HG02884 (cell line): ENCODE measurements around the gene RFTN1.
A peak's percentile ranks its signal among the peaks of the same experiment; 100 is the strongest.

ENCODE experiments used
- ATAC-seq: cut with Tn5 transposase; IDR thresholded peaks from one replicate; pipeline ENCODE4 v1.9.1; 2021; ENCODE audit warnings: mild to moderate bottlenecking, moderate library complexity; ENCODE audit not compliant: unreplicated experiment

The RFTN1 gene, protein sequence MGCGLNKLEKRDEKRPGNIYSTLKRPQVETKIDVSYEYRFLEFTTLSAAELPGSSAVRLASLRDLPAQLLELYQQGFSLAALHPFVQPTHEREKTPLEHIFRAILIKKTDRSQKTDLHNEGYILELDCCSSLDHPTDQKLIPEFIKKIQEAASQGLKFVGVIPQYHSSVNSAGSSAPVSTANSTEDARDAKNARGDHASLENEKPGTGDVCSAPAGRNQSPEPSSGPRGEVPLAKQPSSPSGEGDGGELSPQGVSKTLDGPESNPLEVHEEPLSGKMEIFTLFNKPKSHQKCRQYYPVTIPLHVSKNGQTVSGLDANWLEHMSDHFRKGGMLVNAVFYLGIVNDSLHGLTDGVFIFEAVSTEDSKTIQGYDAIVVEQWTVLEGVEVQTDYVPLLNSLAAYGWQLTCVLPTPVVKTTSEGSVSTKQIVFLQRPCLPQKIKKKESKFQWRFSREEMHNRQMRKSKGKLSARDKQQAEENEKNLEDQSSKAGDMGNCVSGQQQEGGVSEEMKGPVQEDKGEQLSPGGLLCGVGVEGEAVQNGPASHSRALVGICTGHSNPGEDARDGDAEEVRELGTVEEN

DNA sequence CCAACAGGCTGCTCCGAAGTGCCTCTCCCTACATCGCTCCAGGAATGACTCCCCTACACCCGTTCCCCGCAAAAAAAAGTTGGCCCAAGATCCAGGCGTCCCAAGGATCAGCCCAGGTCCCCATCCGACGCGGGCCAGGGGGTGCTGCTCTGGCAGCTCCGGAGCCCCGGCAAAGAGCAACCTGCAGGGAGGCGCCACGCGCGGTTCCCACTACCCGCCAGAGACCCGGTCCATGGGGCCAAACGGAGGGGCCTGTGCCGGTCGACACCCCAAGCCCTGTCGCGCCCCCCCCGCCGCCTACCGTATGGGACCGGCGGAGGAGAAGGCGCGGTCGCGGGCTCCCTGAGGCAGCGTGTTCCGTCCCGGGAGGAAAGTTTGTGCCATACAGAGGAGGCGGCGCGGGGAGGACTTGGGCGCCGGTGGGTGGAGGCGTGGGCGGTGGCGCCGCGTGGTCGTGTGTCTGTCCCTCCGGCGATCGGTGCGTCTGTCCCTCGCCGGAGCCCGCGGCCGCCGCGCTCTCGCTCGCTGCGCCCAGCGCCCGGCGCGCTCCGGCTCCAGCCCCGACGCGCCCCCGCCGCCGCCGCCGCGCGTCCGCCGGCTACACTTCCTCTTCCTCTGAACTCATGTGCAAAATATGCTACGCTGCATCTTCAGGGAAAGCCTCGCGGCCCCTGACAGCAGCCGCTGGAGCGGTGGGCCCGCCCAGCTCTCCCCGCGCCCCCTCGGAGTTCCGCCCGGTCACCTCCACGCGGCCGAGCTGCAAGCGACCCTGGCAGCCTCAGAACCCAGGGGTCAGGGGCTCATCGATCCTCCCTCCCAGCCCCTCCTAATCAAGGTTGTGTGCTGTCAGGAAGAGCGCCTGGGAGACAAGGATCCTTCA, at the start of gene RFTN1:
RFTN1 (minus strand) TSS at position 559 of the 880 bp plus-strand sequence. CDS start 19,830 bp downstream, outside the sequence.
- no peak for ATAC-seq

- no peak for ATAC-seq
Observed at GRCh38 chr3:16559653-16560365, 46.3 kb upstream of the RFTN1 start.

GRCh38 chr3:16554126-16554525, 40.6 kb upstream of the RFTN1 start:
- ATAC-seq = no peak

DNA sequence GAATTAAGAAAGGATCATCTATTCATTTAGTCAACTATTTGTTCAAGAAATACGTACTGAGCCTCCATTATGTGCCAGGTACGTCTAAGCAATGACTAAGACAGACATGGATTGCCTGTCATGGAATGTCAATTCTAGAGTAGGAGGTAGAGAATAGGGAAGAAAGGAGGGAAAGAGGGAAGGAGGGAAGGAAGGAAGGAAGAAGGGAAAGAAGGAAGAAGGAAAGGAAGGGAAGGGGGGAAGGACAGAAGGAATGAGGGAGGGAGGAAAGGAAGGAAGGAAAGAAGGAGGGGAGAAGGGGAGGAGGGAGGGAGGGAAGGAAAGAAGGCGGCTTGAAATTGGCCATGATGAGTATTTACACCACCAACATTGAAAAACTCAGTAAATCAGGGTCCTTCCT, 39.3 kb upstream of the RFTN1 start:
- ATAC-seq = no peak

DNA sequence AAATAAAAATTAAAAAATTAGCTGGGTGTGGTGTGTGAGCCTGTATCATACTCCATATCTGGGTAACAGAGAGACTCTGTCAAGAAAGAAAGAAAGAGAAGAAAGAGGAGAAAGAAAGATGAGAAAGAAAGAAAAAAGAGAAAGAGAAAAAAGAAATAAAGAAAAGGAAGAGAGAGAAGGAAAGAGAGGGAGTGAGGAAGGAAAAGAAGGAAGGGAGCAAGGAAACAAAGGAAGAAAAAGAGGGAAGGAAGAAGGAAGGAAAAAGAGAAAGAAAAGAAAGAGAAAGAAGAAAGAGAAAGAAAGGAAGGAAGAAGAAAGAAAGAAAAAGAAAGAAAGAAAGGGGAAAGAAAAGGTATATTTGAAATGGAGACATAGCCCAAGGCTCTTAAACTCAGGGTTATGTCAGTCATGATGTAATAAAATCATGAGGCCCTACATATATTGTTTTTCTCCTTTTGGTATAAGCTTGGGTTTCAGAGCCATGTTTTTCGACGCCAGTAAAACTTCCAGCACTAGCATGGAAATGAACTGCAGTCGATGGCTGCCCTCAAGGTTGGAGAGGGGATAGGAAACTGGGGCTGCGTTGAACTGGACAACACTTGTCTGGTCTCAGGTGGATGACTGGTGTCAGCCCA, 38.0 kb upstream of the RFTN1 start:
- ATAC-seq = no peak

GRCh38 chr3:16550676-16551341, 37.3 kb upstream of the RFTN1 start:
- ATAC-seq = peak; percentile 85

GRCh38 chr3:16550305-16550675, 36.8 kb upstream of the RFTN1 start:
- no peak for ATAC-seq

GRCh38 chr3:16548721-16549120, 35.2 kb upstream of the RFTN1 start:
- no peak for ATAC-seq

- no peak for ATAC-seq
Observed at GRCh38 chr3:16547561-16548357, 34.3 kb upstream of the RFTN1 start.

DNA sequence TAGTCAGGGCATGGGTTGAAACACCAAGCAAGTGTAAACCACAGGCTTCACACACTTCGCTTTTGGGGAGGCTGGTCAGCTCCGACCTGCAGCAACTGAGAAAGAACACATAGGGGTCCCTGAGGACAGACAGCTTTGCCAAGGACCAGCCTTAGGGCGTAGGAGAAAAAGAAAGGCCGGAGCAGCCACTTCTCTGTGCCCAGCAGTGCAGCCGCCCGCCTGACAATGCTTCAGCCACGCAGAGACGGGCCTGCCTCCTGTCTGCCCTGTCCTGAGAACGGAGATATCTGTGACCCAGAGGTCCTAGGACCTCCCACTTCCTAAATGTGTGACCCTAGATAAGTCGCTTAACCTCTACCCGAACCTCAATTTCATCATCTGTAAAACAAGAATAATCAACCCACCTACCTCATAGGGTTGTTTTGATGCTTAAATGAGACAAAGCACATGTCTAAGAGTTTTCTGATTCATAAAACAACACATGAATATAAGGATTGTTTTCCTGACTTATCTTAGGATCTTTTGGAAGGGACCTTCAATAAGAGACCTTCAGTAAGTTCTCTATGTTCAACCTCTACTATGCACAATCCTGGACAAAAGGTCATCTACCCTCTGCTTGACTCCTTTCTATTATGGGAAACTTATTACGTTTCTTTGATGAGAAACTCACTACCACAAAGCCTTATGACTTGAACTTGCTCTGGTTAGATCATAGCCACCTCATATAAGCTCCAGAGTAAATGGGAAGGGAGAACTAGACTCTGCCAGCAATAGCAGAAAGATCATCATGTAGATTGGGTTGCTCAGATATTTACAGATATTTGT, 32.9 kb upstream of the RFTN1 start:
- no peak for ATAC-seq

- no peak for ATAC-seq
Observed at GRCh38 chr3:16545413-16546185, 32.1 kb upstream of the RFTN1 start.

DNA sequence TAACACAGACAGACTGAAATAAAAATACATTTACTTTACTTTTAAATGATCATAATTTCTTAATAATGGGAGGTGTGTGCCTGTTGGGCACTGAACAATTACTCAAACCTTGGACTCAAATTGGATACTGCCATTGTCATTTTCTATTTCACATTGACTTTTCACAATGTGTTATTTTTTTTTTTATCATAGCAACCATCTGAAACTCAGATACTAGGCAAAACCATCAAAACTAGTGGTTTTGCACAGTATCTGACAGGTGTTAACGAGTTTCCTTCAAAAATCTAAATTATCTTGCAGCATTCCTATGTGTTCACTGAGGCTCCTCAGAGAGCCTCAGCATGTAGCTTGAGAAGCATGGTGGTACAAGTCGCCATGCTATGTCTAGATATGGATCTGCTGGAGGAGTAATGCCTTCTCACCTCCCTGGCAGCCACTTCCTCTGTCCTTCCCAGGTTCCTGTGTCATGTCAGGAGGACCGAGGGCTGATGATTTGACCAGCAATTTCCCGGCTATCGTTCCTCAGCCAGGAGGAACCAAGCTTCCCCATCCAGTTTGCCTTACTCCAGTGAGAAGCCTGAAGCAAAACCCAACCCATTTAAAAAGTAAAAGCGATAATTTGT, 29.9 kb upstream of the RFTN1 start:
- ATAC-seq = no peak

- ATAC-seq = no peak
Observed at GRCh38 chr3:16538507-16538906, 25.0 kb upstream of the RFTN1 start.

GRCh38 chr3:16536996-16537395, 23.5 kb upstream of the RFTN1 start:
- ATAC-seq = no peak

DNA sequence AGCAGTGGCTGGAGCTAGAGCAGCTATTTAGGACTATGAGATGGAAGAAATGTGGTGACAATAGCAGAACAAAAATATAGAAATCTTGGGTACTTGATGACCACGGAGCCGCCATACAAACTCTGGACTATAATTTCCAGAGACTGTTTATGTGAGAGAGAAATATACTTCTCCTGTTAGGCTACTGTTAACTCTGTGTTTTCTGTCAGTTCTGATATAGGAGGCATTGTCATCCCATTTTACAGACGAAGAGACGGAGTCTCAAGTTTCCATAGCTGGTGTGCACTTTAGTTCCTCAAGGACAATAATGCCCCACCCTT, 22.8 kb upstream of the RFTN1 start:
- no peak for ATAC-seq

DNA sequence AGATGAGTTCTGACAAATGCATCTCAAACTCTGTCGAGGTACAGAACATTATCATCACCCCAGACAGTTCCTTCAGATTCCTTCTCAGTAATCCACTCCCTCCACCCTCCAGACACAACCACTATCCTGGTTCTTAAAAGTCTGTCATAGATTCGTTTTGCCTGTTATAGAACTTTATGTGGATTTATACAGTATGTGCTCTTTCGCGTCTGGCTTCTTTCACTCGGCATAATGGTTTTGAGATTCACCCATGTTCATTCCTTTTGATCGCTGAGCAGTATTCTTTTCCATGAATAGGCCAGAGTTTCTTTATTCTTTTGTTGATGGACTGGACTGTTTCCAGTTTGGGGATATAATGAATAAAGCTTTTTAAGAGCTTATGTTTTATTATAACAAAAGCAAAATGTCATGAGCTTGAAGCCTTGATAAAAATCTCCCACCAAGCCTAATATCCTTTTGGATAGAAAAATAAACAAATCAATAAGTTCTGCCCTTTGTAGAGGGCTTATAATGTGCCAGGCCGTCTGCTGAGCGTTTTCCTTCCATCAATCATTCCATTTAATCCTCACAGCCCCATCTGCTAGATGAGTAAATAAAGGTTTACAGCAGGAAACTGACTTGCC, 21.3 kb upstream of the RFTN1 start:
- no peak for ATAC-seq
